GM18858 (cell line): ENCODE results near the gene KLHL20.
A peak's percentile ranks its signal among the peaks of the same experiment; 100 is the strongest.
"Not testable (repeated sequence)": the region's sequence is repeated elsewhere in the genome, so short reads cannot be mapped to it uniquely, and the experiment has no call there.

ENCODE experiments used
- ATAC-seq: cut with Tn5 transposase; IDR thresholded peaks from one replicate; pipeline ENCODE4 v1.9.1; 2021; ENCODE audit not compliant: unreplicated experiment

Gene KLHL20

DNA sequence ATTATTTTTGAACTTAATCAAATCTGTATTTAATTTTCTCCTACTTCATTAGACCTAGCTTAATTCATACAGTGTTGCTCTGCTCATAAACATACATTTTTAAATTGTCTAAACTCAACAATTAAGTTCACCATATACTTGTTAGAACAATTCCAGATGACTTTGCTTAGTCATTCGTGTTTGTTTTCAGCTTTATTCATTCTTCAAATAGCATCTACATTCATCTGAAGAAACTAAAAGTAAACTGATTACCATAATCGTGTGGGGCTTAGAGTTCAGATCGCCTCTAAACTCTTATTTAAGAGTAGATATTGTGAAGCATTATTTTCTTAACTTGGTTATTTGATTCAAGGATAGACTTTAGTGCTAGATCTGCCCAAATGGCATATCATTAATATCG, 34.4 kb downstream of the KLHL20 start:
- ATAC-seq, result no peak

DNA sequence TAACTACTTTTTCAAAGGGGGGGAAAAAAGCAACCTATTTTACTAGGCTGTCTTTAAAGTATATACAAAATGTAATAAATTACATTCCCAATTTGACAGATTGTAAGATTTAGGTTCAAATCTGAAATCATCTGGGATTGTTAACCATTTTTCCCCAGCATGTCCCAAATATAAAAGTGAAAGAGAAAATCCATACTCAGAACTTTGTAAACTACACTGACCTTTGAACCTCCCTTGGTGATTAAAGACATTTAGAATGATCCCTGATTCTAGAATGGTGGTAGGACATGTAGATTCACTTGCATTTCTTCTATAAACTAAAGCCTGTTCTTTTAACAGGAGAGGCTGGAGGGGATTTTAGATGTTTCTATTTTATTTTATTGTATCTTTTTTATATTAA, 39.0 kb downstream of the KLHL20 start:
- no peak for ATAC-seq

DNA sequence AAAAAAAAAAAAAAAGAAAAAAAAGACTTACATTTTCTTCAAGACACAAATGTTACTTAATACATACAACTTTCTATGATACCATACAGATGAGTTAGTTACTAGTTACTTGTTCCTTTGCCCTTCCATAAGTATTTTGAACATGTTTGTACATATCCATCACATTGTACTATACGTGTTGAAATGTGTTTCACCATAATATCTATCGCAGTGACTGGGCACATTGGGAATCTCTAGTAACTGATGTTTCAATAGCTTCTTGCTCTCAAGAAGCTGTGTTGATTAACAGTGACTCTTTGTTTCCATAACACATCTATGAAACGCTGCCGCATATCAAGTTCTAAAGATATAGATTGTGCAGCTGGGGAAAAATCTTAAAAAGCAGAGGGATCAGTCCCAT, 42.9 kb downstream of the KLHL20 start:
- ATAC-seq, result no peak

DNA sequence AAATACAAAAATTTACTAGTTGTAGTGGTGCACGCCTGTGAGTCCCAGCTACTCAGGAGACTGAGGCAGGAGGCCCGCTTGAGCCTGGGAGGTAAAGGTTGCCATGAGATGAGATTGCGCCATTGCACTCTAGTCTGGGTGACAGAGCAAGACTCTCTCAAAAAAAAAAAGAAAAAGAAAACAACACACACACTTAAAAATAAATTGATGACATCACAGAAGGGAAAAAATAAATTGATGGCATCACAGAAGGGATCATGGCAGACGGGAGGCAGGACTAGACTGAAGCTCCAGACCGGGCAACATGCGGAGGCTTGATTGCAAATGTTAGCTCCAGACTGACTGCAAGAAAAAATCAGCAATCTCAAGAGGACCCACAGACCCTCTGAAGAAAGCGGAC, 43.3 kb downstream of the KLHL20 start:
- no peak for ATAC-seq

DNA sequence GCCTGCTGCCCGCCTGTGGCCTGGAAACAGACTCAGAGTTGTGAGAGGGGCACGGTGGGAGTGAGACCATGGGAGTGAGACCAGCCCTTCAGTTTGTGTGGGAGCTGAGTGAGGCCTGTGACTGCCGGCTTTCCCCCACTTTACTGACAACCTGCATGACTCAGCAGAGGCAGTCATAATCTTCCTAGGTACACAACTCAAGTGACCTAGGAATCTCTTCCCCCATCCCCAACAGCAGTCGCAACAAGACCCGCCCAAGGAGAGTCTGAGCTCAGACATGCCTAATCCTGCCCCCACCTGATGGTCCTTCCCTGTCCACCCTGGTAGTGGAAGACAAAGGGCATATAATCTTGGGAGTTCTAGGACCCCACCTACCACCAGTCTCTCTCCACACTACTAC, 44.2 kb downstream of the KLHL20 start:
- ATAC-seq, result no peak

DNA sequence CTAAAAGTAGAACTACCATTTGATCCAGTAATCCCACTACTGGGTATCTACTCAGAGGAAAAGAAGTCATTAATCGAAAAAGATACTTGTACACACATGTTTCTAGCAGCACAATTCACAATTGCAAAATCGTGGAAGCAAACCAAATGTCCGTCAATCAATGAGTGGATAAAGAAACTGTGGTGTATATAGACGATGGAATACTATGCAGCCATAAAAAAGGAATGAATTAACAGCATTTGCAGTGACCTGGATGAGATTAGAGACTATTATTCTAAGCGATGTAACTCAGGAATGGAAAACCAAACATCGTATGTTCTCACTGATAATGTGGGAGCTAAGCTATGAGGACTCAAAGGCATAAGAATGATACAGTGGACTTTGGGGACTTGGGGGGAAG, 49.5 kb downstream of the KLHL20 start:
- not testable (repeated sequence) for ATAC-seq

DNA sequence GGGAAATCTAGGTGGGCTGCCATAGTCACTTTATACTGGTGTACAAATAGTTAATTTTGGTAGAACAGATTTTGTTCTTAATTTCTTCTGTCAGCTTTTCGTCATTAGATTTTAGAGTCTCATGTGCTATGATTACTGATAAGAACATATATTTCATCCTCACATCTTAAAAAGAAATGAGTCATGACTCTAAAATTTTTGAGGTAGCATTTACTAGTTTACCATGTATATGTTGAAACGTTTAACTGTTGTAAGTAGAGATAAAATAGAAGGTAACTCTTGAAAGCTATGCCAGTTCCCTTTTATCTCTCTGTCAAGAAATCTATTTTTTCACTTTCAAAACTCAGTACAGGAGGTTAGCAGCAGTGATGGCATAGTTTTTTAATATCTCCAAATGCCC, 53.4 kb downstream of the KLHL20 start:
- ATAC-seq, result no peak

DNA sequence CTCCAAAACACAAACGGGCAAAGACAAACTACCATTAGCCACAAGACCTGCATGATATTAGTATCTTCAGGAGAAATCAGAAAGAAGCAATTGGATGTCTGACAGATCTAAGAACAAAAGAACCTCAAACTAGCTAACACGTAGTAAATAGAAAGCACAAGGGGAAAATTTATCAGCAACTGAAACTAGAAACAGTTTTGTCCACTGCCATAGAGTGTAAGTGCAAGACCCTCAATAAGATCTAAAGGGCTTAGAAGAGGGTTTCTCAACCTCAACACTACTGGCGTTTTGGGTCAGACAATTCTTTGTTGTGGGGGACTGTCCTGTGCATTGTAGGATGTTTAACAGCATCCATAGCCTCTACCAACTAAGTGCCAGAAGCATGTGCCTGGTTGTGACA, 54.0 kb downstream of the KLHL20 start:
- ATAC-seq, result no peak

DNA sequence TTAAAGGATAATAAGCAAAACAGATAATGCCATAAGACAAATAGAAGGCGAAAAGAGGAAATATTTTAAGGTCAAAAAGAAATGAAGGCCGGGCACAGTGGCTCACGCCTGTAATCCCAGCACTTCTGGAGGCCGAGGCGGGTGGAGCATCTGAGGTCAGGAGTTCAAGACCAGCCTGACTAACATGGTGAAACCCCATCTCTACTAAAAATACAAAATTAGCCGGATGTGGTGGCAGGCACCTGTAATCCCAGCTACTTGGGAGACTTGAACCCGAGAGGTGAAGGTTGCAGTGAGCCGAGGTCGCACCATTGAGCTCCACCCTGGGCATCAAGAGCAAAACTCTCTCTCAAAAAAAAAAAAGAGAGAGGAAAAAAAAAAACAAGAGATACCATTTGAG, 55.5 kb downstream of the KLHL20 start:
- ATAC-seq, result not testable (repeated sequence)

DNA sequence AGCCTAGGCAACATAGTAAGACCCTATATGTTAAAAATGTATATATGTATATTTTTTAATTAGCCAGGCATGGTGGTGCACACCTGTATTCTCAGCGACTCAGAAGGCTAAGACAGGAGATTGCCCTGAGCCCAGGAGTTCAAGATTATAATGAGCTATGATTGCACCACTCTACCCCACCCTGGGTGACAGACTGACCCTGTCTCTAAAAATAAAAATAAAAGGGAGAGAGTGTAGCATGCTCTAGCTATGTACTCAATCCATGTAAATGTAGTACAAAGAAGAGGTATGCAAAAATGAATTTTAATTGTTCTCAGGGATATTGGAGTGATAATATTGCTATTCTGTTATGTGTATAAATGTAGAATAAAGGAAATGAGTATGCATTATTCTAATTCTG, 56.8 kb downstream of the KLHL20 start:
- no peak for ATAC-seq

DNA sequence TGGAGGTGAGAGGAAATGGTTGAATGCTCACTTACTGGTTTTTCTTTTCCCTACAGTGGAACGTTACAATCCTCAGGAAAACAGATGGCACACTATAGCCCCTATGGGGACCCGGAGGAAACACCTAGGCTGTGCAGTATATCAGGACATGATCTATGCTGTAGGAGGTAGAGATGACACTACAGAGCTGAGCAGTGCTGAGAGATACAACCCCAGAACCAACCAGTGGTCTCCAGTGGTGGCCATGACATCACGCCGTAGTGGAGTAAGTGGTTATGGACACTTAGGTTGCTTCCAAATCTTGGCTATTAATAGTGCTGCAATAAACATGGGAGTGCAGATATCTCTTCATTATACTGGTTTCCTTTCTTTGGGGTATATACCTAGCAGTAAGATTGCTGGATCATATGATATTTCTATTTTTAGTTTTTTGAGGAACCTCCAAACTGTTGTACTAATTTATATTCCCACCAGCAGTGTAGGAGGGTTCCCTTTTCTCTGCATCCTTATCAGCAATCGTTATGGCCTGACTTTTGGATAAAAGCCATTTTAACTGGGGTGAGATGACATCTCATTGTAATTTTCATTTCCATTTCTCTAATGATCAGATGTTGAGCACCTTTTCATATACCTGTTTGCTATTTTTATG, 60.9 kb downstream of the KLHL20 start:
- ATAC-seq, result no peak

DNA sequence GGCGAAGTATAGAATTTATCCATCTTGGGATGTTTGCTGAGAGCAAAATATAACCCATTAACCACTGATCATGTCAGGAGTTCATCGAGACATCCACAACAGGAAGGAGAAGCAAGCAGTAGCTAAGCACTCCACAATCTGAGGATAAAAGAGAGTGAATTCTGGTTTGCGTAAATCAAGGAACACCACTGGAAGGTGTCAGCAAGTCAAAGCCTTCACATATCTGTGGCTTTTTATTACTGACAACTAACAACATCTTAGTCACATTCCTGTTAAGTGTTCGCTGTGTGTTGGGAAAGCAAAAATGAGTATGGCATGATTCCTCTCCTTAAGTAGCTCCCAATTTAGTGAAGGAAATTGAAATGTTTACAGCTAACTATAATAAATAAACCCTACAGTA, 65.2 kb downstream of the KLHL20 start:
- no peak for ATAC-seq

DNA sequence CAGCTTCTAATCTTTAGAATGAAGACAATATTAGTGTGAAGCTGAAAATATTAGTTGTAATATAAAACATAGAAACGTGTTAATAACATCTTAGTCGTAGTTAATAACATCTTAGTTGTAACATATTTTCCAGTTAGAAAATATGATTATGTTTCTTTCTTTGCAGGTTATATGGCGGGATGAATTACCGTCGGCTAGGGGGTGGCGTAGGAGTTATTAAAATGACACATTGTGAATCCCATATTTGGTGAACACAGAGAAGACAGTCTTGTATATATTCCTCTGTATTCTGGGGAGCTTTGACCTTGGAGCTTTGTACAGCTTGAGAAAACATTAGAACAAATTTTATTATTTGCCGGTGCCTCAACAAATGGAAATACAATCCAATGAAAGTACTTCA, 70.2 kb downstream of the KLHL20 start:
- ATAC-seq, result no peak

DNA sequence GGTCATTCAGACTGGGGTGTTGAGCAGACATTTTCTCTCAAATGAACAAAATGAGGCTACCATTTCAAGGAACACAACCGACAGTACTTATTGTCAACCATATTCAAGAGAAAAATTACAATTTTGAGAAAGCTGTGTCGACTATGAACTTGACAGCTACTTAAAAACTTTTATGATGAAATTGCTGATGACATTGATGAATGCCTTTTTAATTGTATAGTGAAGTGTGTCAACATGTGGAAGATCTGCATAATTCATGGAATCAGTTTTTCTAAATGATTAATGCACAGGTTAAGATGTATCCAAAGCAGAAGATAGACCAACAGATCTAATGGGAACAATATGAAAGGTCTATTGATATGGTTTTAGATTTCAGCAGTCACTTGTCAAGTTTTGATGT, 75.1 kb downstream of the KLHL20 start:
- ATAC-seq, result no peak

DNA sequence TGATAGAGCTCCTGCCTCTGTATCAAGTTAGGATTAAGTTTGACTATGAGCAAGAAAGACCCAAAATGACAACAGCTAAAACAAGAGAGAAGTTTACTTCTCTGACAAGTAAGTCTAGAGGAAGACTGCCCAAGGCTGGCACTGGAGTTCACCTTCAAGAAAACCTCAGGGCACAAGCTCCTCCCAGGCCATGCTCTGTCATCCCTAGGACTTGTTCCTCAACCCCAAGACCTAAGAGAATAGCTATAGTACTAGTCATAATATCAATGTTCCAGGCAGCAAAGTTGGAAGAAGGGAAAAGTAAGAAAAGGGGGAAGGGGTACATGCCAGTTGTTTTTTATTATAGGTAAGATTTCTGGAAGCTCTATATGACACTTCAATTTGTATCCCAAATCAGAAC, 83.3 kb downstream of the KLHL20 start:
- ATAC-seq, result no peak

DNA sequence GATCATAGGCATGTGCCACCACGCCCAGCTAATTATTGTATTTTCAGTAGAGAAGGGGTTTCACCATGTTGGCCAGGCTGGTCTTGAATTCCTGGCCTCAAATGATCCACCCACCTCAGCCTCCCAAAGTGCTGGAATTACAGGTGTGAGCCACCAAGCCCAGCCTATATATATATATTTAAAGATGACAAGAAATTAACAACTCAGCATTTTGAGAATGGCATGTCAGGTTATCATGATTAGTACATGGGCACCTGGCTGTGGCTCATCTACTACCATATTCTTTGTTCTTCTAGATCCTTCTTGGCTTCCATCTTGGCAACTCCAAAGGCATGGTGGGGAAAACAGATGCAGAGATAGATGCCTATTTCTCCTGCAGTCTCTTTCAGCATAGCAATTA, 85.2 kb downstream of the KLHL20 start:
- ATAC-seq, result not testable (repeated sequence)

DNA sequence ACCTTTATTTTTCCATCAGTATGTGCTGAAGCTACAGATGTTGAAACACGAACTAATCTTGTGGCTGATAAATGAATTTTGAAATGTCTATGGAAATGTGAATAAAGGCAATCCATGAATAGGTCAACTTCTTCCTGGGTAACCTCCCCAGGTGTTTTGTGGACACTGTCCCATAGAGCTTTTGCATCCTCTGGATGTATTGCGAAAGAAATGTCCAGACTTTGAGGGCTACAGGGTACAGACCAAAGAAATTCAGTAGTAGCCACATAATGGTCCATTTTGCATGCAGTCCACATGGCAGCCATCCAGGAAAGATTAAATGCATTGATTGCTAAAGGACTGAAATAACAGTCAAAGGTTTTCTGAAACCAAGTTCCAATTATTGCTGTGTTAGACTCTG, 88.2 kb downstream of the KLHL20 start:
- no peak for ATAC-seq

DNA sequence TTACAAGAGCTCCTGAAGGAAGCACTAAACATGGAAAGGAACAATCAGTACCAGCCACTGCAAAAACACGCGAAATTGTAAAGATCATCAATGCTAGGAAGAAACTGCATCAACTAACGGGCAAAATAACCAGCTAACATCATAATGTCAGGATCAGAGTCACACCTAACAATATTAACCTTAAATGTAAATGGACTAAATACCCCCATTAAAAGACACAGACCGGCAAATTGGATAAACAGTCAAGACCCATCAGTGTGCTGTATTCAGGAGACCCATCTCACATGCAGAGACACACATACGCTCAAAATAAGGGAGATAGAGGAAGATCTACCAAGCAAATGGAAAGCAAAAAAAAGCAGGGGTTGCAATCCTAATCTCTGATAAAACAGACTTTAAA, 98.9 kb downstream of the KLHL20 start:
- not testable (repeated sequence) for ATAC-seq

DNA sequence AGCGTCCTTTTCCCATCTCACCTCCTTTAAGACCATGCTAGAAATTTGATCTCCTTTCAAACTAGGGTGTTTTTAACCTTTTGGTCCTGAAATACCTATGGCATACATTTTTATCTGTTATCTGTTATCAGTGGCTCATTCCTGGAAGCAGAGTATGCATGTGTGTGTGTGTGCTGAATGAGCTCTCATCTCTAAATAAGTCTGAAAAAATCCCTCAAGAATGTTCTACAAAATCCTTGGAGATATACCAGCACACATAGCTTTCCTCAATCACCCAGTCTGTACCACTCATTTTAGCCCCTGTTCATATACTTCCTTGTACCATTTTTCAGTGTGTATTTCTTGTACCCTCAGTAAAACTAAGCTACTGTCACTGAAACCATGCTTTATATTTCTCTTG, 103.7 kb downstream of the KLHL20 start:
- no peak for ATAC-seq

DNA sequence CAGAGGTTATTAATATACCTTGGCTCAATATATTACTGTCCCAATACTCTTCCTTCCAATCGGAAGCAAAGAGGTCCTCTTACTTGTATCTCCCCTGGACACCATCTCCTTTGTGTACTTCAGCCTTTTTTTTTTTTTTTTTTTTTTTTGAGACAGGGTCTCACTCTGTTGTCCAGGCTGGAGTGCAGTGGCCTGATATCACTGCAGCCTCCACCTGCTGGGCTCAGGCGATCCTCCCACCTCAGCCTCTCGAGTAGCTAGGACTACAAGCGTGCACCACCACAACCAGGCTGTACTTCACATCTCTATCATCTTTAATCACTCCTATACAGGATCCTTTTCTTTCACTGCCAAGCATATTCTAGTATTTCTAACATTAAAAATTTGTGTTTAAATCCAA, 106.9 kb downstream of the KLHL20 start:
- no peak for ATAC-seq

DNA sequence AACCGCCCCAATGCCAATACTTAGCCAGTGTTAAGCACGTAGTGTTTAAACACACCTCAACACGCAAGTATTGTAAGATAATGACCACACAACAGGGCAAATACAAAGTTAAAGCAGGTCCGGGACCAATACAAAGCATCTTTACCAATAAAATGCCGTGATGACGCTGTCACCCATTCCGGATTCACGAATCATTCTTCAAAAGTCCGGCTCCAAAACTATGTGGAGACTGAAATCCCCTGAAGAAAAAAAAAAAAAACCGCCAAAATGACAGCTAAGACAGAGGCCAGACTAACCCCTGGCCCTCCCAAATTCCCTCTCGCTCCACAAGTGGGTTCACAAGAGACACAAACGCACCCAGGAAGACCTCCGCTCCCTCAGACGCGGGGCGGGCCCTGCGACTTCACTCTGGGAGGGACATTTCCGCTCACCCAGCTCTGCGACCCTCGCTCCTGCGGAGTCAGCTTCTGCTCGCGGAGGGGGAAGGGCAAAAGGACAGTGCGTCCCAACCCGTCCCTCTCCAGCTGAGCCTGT, 109.1 kb downstream of the KLHL20 start:
- ATAC-seq, result peak; percentile 35

DNA sequence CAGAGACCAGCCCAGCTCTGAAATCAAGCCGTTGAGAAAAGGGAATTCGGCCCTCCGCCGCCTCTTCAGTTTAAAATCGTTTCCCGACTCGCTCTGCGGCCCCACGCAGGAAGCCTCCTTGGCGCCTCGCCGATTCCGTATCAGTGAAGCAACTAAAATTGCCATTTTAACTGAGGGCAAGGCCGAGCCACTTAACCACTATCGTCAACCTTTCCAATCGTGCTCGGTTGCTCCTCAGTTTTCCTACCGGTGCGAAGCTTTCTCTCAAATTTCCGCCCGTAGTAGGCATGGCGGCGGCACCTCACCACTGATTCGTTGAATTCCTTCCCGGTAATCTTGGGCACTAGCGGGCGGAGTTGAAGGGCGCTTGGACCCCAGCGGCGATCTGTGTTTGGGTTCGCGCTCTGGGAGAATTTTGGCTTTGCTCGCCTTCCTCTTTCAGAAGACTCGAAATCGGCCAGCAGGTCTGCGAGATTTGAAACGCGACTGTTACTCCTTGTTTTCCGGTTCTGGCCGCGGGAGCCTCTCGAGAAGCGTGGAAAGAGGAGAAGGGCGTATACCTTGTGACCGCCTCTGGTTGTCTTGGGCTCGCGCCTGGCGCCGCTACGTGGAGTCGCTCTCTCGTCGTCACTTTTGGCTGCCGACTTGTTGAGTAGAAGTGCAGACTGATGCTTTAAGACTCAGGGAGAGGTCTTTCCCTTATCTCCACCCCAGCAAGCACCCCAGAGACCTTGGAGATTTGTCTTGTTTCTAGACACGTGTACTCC, 109.7 kb downstream of the KLHL20 start, which contains the start of the genes CENPL and DARS2:
TSS of gene CENPL (minus strand) at position 569 of the 767 bp plus-strand sequence. CDS start 13,584 bp downstream, outside the sequence.
TSS of gene DARS2 (plus strand) at position 359 of the 767 bp plus-strand sequence. CDS start 557 bp downstream, outside the sequence.
- ATAC-seq, result peak; percentile 82
